ENCODE results near the gene WDR37. TPM values are rescaled to one million over a fixed set of nuclear protein-coding genes. Genes with fewer than 3 reads are reported as not detected.
"Not testable (repeated sequence)": the region's sequence is repeated elsewhere in the genome, so short reads cannot be mapped to it uniquely, and the experiment has no call there.

The WDR37 gene
- polyA plus RNA-seq, 1 experiment, result 16.0 TPM

DNA sequence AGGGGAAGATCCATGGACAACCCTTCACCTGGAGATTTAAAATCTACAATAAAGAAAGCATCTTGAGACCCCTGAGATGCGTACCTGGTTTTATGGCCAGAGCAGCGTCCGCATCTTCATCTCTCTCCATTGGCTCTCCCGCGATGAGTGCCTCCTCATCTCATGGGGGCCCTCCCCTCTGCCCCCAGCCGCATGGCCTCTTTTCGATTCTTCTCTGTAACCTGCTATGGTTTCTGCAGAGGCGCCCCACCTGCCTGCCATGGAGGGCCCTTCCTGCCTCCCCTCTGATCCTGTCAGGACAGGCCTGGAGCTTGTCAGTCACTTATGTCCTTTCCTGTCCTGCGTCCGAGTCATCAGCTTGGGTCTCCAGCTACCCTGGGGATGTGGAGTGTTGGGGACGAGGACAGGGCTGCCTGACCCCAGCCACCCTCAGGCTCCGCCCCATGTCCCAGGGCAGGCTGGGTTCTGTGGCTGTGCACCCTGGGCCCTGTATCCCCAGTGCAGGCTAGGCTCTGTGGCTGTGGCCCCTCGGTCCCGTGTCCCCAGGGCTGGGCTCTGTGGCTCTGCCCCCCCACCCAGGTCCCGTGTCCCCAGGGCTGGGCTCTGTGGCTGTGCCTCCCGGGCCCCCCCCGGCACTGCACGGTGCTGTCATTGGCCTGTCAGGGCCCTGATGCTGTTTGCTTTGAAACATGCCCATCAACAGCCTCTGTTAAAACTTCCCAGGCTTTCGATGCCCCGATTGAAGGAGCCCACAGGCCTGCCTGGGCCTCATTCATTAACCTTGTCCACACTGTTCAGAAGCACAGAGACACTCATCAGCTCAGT is 99.8 kb downstream of the WDR37 start:
- TF ChIP-seq, protein P1, sequence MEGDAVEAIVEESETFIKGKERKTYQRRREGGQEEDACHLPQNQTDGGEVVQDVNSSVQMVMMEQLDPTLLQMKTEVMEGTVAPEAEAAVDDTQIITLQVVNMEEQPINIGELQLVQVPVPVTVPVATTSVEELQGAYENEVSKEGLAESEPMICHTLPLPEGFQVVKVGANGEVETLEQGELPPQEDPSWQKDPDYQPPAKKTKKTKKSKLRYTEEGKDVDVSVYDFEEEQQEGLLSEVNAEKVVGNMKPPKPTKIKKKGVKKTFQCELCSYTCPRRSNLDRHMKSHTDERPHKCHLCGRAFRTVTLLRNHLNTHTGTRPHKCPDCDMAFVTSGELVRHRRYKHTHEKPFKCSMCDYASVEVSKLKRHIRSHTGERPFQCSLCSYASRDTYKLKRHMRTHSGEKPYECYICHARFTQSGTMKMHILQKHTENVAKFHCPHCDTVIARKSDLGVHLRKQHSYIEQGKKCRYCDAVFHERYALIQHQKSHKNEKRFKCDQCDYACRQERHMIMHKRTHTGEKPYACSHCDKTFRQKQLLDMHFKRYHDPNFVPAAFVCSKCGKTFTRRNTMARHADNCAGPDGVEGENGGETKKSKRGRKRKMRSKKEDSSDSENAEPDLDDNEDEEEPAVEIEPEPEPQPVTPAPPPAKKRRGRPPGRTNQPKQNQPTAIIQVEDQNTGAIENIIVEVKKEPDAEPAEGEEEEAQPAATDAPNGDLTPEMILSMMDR (IDR thresholded peaks at IDR 0.05; ENCODE audit: low read depth, low read length), result no peak
- Histone ChIP-seq H3K4me3 (ENCODE audit: low read depth, low read length) (no peak overlapping the region), H3K27ac (ENCODE audit: low read depth, low read length) (no peak overlapping the region), H3K9me3 (ENCODE audit: control insufficient read depth, insufficient read depth, low read length) (no peaks in the 10 kb centered on the region; the same call in 1 of the 2 replicates), H3K27me3 (ENCODE audit: control insufficient read depth, insufficient read depth, low read length) (peaks cover 10% of the 10 kb centered on the region)
- ChIA-PET POLR2A (no interaction called here), CTCF (no interaction called here)
- DNase-seq (ENCODE audit: low read depth, low spot score), result no peak

DNA sequence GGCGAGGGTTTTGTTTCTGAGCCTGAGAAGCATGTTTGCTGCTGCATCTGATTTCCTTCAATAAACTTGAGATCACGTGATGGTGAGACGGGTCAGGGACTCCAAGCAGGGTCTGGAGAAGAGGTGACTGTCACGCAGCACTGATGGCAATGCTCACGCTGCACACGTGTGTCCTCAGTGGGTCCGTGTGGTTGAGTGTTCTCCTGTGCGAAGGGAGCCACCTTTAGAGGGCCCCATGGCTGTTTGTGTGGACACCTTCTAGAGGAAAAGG is 100.4 kb downstream of the WDR37 start:
- H3K9me3 ChIP-seq (ENCODE audit: control insufficient read depth, insufficient read depth, low read length), result no peaks in the 10 kb centered on the region; the same call in 1 of the 2 replicates
- CTCF ChIA-PET, result no interaction called here
- H3K27ac ChIP-seq (ENCODE audit: low read depth, low read length), result no peak overlapping the region
- TF ChIP-seq, protein P1 (IDR thresholded peaks at IDR 0.05; ENCODE audit: low read depth, low read length), result no peak
- POLR2A ChIA-PET, result no interaction called here
- peaks cover 10% of the 10 kb centered on the region for H3K27me3 ChIP-seq (ENCODE audit: control insufficient read depth, insufficient read depth, low read length)
- no peak overlapping the region for H3K4me3 ChIP-seq (ENCODE audit: low read depth, low read length)
- no peak for DNase-seq (ENCODE audit: low read depth, low spot score)

DNA sequence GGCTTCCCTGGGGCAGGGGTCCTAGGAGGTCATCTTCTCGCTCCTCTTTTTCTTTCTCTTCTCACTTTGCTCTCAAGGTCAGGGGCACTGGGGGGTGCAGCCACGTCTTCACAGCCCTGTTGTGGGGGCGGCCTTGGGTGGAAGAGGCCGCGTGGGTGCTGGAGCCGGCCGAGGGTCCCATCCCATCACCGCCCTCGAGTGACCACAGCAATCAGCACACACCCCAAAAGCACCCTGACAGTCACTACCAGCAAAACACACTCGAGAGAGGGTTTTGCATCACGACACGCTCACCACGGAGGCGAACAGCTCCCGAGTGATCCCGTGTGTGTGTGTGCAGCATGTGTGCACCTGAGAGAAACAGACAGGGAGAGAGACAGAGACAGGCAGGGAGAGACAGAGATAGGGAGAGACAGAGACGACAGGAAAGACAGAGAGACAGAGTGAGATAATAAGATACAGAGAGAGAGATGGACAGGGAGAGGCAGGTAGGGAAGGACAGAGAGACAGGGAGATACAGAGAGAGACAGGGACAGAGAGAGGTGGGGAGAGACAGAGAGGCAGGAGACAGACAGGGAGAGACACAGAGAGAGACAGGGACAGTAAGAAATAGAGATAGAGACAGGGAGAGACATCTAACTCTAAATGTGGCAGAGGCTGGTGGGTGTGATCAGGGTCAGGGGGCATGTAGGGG is 100.9 kb downstream of the WDR37 start:
- TF ChIP-seq, protein P1 (IDR thresholded peaks at IDR 0.05; ENCODE audit: low read depth, low read length), result no peak
- Histone ChIP-seq H3K27me3 (ENCODE audit: control insufficient read depth, insufficient read depth, low read length) (peaks cover 10% of the 10 kb centered on the region), H3K9me3 (ENCODE audit: control insufficient read depth, insufficient read depth, low read length) (no peaks in the 10 kb centered on the region; the same call in 1 of the 2 replicates), H3K27ac (ENCODE audit: low read depth, low read length) (no peak overlapping the region), H3K4me3 (ENCODE audit: low read depth, low read length) (no peak overlapping the region)
- ChIA-PET POLR2A (no interaction called here), CTCF (no interaction called here)
- no peak for DNase-seq (ENCODE audit: low read depth, low spot score)

DNA sequence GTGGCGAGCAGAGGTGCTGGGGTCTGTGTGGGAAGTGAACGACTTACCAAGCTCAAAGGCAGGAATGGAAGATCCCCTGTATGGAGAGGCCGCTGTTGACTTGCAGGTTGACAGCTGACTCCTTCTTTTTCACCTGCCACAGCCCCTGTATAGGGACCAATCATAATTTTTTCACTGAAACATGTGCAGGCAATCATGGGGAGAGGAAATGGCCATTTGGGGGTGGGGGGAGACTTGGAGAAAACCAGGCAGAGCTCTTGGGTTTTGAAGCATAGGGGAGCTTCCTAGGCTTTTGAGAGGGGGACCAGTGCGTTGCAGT is 101.4 kb downstream of the WDR37 start:
- CTCF ChIA-PET, result no interaction called here
- no peak overlapping the region for H3K4me3 ChIP-seq (ENCODE audit: low read depth, low read length)
- no peaks in the 10 kb centered on the region; the same call in 1 of the 2 replicates for H3K9me3 ChIP-seq (ENCODE audit: control insufficient read depth, insufficient read depth, low read length)
- H3K27ac ChIP-seq (ENCODE audit: low read depth, low read length), result no peak overlapping the region
- peaks cover 10% of the 10 kb centered on the region for H3K27me3 ChIP-seq (ENCODE audit: control insufficient read depth, insufficient read depth, low read length)
- DNase-seq (ENCODE audit: low read depth, low spot score), result no peak
- TF ChIP-seq, protein P1 (IDR thresholded peaks at IDR 0.05; ENCODE audit: low read depth, low read length), result no peak
- POLR2A ChIA-PET, result no interaction called here

DNA sequence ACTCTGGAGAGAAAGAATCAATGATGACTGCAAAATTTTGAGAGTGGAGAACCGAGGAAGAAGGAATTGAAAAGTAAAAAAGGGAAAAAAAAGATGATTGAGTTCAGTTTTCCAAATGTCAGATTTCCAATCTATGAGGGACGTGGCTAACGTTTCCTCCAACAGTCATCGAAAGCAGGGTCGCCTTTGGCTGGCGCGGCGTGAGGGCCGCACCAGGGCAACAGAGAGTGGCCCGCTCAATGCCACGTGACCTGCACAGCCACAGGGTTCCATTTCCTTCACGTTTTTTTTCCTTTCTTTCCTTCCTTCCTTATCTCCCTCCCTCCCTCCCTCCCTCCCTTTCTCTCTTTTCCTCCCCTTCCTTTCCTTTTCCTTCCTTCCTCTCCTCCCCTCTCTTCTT is 101.9 kb downstream of the WDR37 start:
- H3K27me3 ChIP-seq (ENCODE audit: control insufficient read depth, insufficient read depth, low read length), result peaks cover 10% of the 10 kb centered on the region
- no peak overlapping the region for H3K27ac ChIP-seq (ENCODE audit: low read depth, low read length)
- POLR2A ChIA-PET, result no interaction called here
- no peak for DNase-seq (ENCODE audit: low read depth, low spot score)
- H3K9me3 ChIP-seq (ENCODE audit: control insufficient read depth, insufficient read depth, low read length), result no peaks in the 10 kb centered on the region; the same call in 1 of the 2 replicates
- CTCF ChIA-PET, result no interaction called here
- TF ChIP-seq, protein P1 (IDR thresholded peaks at IDR 0.05; ENCODE audit: low read depth, low read length), result no peak
- H3K4me3 ChIP-seq (ENCODE audit: low read depth, low read length), result no peak overlapping the region

DNA sequence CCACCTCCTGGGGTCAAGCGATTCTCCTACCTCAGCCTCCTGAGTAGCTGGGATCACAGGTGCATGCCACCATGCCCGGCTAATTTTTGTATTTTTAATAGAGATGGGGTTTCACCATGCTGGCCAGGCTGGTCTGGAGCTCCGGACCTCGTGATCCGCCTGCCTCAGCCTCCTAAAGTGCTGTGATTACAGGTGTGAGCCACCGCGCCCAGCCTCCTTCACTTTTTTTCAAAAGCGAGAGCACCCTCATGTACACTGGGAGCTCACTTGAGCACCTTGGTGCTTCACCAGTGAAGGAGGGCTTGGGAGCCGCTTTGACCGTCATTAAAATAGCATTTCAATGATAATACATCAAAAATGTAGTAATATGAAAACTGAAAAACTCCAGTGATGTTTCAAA is 102.4 kb downstream of the WDR37 start:
- DNase-seq (ENCODE audit: low read depth, low spot score); H3K27ac ChIP-seq (ENCODE audit: low read depth, low read length); H3K9me3 ChIP-seq (ENCODE audit: control insufficient read depth, insufficient read depth, low read length); CTCF ChIA-PET; H3K27me3 ChIP-seq (ENCODE audit: control insufficient read depth, insufficient read depth, low read length); POLR2A ChIA-PET; H3K4me3 ChIP-seq (ENCODE audit: low read depth, low read length): not testable (repeated sequence)
